ENCODE results near the gene PRKCZ. TPM values are rescaled to one million over a fixed set of nuclear protein-coding genes. Genes with fewer than 3 reads are reported as not detected.

Gene PRKCZ
- total RNA-seq, 2 donors from 2014 or later: 50.4 to 72.2 TPM

DNA sequence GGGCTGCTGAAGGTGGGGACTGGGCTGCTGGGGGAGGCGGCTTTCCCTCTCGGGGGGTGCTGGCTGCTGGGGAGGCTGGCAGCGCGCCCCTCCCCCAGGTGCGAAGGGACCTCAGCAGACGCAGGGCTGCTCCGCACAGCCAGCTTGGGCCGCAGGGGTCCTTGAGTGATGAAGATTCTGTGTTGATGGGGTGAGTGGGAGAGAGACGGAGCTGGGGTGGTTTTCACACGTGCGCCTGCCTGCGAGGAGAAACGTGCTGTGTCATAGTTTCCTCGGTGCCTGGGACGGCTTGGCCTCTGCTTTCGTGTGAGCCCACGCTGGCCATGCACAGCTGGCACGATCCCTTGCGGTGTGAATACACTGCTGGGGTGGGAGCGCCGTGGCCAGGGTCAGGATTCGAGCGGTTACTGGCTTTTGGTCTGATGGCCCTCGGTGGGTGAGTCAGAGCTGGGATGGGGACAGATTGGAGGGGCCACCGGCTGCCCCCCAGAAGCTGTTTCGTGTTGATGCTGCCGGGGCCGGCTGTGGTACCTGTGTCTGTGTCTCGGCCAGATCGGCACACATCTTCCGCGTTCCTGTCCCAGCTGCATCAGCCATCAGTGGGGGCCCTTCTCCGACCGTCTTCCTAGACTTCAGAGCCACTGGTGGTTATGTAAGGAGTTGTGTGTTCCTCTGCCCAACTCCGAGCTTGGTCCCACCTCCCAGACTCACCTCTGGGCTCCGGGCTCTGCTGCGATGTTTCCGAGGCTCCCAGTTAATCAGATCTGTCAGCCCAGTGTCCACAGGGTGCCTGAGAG lies 24.9 kb downstream of the PRKCZ start:
- Histone ChIP-seq H3K36me3 (no peaks in the 10 kb centered on the region), H3K4me3 (no peak overlapping the region), H3K4me1 (no peaks in the 10 kb centered on the region), H3K27me3 (no peaks in the 10 kb centered on the region), H3K27ac (no peak overlapping the region), H3K9ac (ENCODE audit: low read depth in 2 of 2, low read length in 2 of 2) (no peak overlapping the region), H3K9me3 (no peaks in the 10 kb centered on the region)
- intact Hi-C loops (cut with DNase I): no loop called here
- DNase-seq: no peak
- TF ChIP-seq, protein P1, sequence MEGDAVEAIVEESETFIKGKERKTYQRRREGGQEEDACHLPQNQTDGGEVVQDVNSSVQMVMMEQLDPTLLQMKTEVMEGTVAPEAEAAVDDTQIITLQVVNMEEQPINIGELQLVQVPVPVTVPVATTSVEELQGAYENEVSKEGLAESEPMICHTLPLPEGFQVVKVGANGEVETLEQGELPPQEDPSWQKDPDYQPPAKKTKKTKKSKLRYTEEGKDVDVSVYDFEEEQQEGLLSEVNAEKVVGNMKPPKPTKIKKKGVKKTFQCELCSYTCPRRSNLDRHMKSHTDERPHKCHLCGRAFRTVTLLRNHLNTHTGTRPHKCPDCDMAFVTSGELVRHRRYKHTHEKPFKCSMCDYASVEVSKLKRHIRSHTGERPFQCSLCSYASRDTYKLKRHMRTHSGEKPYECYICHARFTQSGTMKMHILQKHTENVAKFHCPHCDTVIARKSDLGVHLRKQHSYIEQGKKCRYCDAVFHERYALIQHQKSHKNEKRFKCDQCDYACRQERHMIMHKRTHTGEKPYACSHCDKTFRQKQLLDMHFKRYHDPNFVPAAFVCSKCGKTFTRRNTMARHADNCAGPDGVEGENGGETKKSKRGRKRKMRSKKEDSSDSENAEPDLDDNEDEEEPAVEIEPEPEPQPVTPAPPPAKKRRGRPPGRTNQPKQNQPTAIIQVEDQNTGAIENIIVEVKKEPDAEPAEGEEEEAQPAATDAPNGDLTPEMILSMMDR (IDR thresholded peaks at IDR 0.05): no peak

- Histone ChIP-seq H3K27me3 (no peaks in the 10 kb centered on the region), H3K36me3 (no peaks in the 10 kb centered on the region), H3K27ac (no peak overlapping the region), H3K9me3 (no peaks in the 10 kb centered on the region), H3K9ac (ENCODE audit: low read depth in 2 of 2, low read length in 2 of 2) (no peak overlapping the region), H3K4me1 (no peaks in the 10 kb centered on the region), H3K4me3 (no peak overlapping the region)
- no peak for DNase-seq
- intact Hi-C loops (cut with DNase I): no loop called here
- TF ChIP-seq, protein P1 (IDR thresholded peaks at IDR 0.05): no peak
Measured at GRCh38 chr1:2076826-2077225, 26.6 kb downstream of the PRKCZ start.

GRCh38 chr1:2078170-2078569 lies 28.0 kb downstream of the PRKCZ start:
- Histone ChIP-seq H3K9me3 (no peaks in the 10 kb centered on the region), H3K36me3 (no peaks in the 10 kb centered on the region), H3K4me1 (no peaks in the 10 kb centered on the region), H3K4me3 (no peak overlapping the region), H3K27me3 (no peaks in the 10 kb centered on the region), H3K27ac (no peak overlapping the region), H3K9ac (ENCODE audit: low read depth in 2 of 2, low read length in 2 of 2) (no peak overlapping the region)
- TF ChIP-seq, protein P1 (IDR thresholded peaks at IDR 0.05): no peak
- intact Hi-C loops (cut with DNase I): no loop called here
- no peak for DNase-seq

- intact Hi-C loops (cut with DNase I): no loop called here
- Histone ChIP-seq H3K36me3 (no peaks in the 10 kb centered on the region), H3K27me3 (no peaks in the 10 kb centered on the region), H3K9ac (ENCODE audit: low read depth in 2 of 2, low read length in 2 of 2) (no peak overlapping the region), H3K4me3 (no peak overlapping the region), H3K4me1 (no peaks in the 10 kb centered on the region), H3K27ac (no peak overlapping the region), H3K9me3 (no peaks in the 10 kb centered on the region)
- DNase-seq: no peak
- TF ChIP-seq, protein P1 (IDR thresholded peaks at IDR 0.05): no peak
Measured at GRCh38 chr1:2079396-2080085, 29.3 kb downstream of the PRKCZ start.

DNA sequence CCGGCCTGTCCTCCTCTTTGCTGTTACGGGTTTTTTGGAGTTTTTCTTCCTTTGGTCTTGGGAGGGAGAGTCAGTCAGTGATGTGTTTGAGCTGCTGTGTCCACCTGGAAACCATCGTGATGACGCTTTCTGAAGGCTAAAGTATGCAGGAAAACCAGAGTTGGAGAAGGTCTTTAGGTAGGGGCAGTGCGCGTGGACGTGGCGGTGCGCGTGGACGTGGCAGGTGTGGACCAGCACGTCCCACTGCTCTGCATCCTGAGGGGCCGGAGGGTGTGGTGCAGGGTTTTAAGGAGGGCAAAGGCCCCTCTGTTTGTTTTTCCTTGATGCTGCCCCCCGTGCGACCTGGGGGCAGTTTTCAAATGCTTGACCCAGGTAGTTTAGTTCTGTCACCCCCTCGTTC lies 29.9 kb downstream of the PRKCZ start:
- no peak overlapping the region for H3K4me3 ChIP-seq
- intact Hi-C loops (cut with DNase I): no loop called here
- TF ChIP-seq, protein P1 (IDR thresholded peaks at IDR 0.05): no peak
- H3K9me3 ChIP-seq: no peaks in the 10 kb centered on the region
- no peaks in the 10 kb centered on the region for H3K36me3 ChIP-seq
- H3K27ac ChIP-seq: no peak overlapping the region
- no peak for DNase-seq
- H3K27me3 ChIP-seq: no peaks in the 10 kb centered on the region
- H3K9ac ChIP-seq (ENCODE audit: low read depth in 2 of 2, low read length in 2 of 2): no peak overlapping the region
- no peaks in the 10 kb centered on the region for H3K4me1 ChIP-seq

All from colonic mucosa (tissue), 4 donors.